H1 (cell line): ENCODE measurements around the gene ASS1. TPM values are rescaled to one million over a fixed set of nuclear protein-coding genes. Genes with fewer than 3 reads are reported as not detected.

Experiments used
- CTCF ChIA-PET: fragments of 300-600 bp; sonication (Branson Sonifier 250); formaldehyde crosslinking; loops from one replicate; lab custom pipeline; 2021; ENCODE audit not compliant: partially characterized antibody; lab: Charles Lee
- POLR2A ChIA-PET: fragments of 300-600 bp; sonication (Branson Sonifier 250); formaldehyde crosslinking; loops from one replicate; lab custom pipeline; 2021; ENCODE audit warnings: inconsistent platforms; ENCODE audit not compliant: partially characterized antibody; lab: Charles Lee
- DNase-seq, 2 experiments: peaks; one replicate each; pipeline versions ENCODE4 v3.0.0 to v3.0.0-alpha.2; 2010 to 2022; ENCODE audit warnings: low spot score in 2 of 2, low read depth in 1 of 2, mixed read lengths in 1 of 2
- FAIRE-seq: peaks from 2 replicates; lab custom pipeline; 2011; peaks lifted over from hg19 to GRCh38; lab: Jason Lieb, UNC
- H2AFZ ChIP-seq: 2 replicates; pipeline ENCODE4 v1.8.1; 2012; ENCODE audit warnings: low read length, inconsistent platforms
- H2AK5ac ChIP-seq: 2 replicates; pipeline ENCODE4 v1.6.1; 2013; ENCODE audit warnings: low read depth, low read length
- H2BK120ac ChIP-seq: replicated peaks from 2 replicates; pipeline ENCODE3; 2013; ENCODE audit warnings: low read depth, low read length, inconsistent platforms
- H2BK12ac ChIP-seq: 2 replicates; pipeline ENCODE4 v1.6.1; 2013; ENCODE audit warnings: low read depth, low read length
- H2BK15ac ChIP-seq: 2 replicates; pipeline ENCODE4 v1.6.1; 2013; ENCODE audit warnings: low read length
- H2BK20ac ChIP-seq: 2 replicates; pipeline ENCODE4 v1.6.1; 2013; ENCODE audit warnings: low read length
- H2BK5ac ChIP-seq: 2 replicates; pipeline ENCODE4 v1.6.1; 2013; ENCODE audit warnings: low read depth, low read length
- H3K14ac ChIP-seq: 2 replicates; pipeline ENCODE4 v1.6.1; 2013; ENCODE audit warnings: inconsistent platforms; ENCODE audit not compliant: insufficient read length
- H3K18ac ChIP-seq: 2 replicates; pipeline ENCODE4 v1.6.1; 2013; ENCODE audit warnings: low read length; ENCODE audit errors: extremely low read depth
- H3K23ac ChIP-seq: 2 replicates; pipeline ENCODE4 v1.6.1; 2013; ENCODE audit warnings: inconsistent platforms; ENCODE audit not compliant: insufficient read length
- H3K23me2 ChIP-seq: 2 replicates; pipeline ENCODE4 v1.6.1; 2013; ENCODE audit warnings: low read depth, low read length
- H3K27ac ChIP-seq: 2 replicates; pipeline ENCODE4 v1.6.1; 2011; ENCODE audit warnings: low read depth, low read length, inconsistent platforms
- H3K27me3 ChIP-seq, 4 experiments: replicated peaks in 1 of 4; 1 replicate in 1 of 4; 2 replicates in 3 of 4; pipeline versions ENCODE4 v1.6.1 to v1.8.1; 2011 to 2013; ENCODE audit warnings: low read length in 3 of 4, mild to moderate bottlenecking in 3 of 4, inconsistent platforms in 2 of 4, mixed read lengths in 2 of 4, moderate library complexity in 1 of 4; ENCODE audit not compliant: control insufficient read depth in 3 of 4, insufficient read depth in 3 of 4; ENCODE audit errors: extremely low read depth in 1 of 4
- H3K36me3 ChIP-seq, 4 experiments: 2 replicates each; pipeline versions ENCODE4 v1.6.1 to v1.8.1; 2011 to 2013; ENCODE audit warnings: mild to moderate bottlenecking in 4 of 4, low read length in 3 of 4, moderate library complexity in 2 of 4, control low read depth in 1 of 4, inconsistent platforms in 1 of 4; ENCODE audit not compliant: insufficient read depth in 4 of 4, control insufficient read depth in 2 of 4
- H3K4ac ChIP-seq: replicated peaks from 2 replicates; pipeline ENCODE3; 2013; ENCODE audit warnings: low read length, low read depth, mixed read lengths, inconsistent platforms; ENCODE audit not compliant: insufficient read length
- H3K4me1 ChIP-seq, 4 experiments: replicated peaks in 1 of 4; 1 replicate in 1 of 4; 2 replicates in 3 of 4; pipeline versions ENCODE4 v1.6.1 to v1.8.1; 2011 to 2013; ENCODE audit warnings: low read length in 3 of 4, inconsistent platforms in 2 of 4, mixed read lengths in 1 of 4; ENCODE audit not compliant: insufficient read depth in 4 of 4, control insufficient read depth in 3 of 4
- H3K4me2 ChIP-seq, 2 experiments: 2 replicates each; pipeline versions ENCODE4 v1.6.1 to v1.8.1; 2011 to 2013; ENCODE audit warnings: low read depth in 2 of 2, low read length in 2 of 2, control low read depth in 1 of 2, inconsistent platforms in 1 of 2, mild to moderate bottlenecking in 1 of 2; ENCODE audit not compliant: insufficient read depth in 1 of 2
- H3K4me3 ChIP-seq, 4 experiments: fragments of 200-600, 300-600 bp in 1 of 4; sonication (generic), shearing (Covaris generic), sonication (Bioruptor Twin) in 1 of 4; 2 replicates each; pipeline versions ENCODE4 v1.5.1 to v1.8.1; 2011 to 2016; ENCODE audit warnings: low read length in 4 of 4, low read depth in 3 of 4, control low read depth in 2 of 4, inconsistent platforms in 2 of 4, mild to moderate bottlenecking in 2 of 4, mixed read lengths in 1 of 4, moderate library complexity in 1 of 4; ENCODE audit not compliant: insufficient read depth in 2 of 4; ENCODE audit errors: extremely low read depth in 1 of 4
- H3K56ac ChIP-seq: replicated peaks from 2 replicates; pipeline ENCODE3; 2013; ENCODE audit warnings: low read depth, mild to moderate bottlenecking, mixed read lengths, low read length, inconsistent platforms; ENCODE audit not compliant: insufficient read length
- H3K79me1 ChIP-seq: 2 replicates; pipeline ENCODE4 v1.6.1; 2013; ENCODE audit warnings: low read depth, low read length, control low read depth
- H3K79me2 ChIP-seq, 2 experiments: 2 replicates each; pipeline versions ENCODE4 v1.6.1 to v1.8.1; 2012 to 2013; ENCODE audit warnings: low read length in 2 of 2, mild to moderate bottlenecking in 2 of 2, inconsistent platforms in 1 of 2; ENCODE audit not compliant: insufficient read depth in 2 of 2, control insufficient read depth in 1 of 2
- H3K9ac ChIP-seq, 4 experiments: replicated peaks in 1 of 4; 1 replicate in 1 of 4; 2 replicates in 3 of 4; pipeline versions ENCODE4 v1.6.1 to v1.8.1; 2011 to 2013; ENCODE audit warnings: low read depth in 3 of 4, low read length in 3 of 4, control low read depth in 2 of 4, mild to moderate bottlenecking in 2 of 4, moderate library complexity in 2 of 4, inconsistent platforms in 1 of 4; ENCODE audit errors: extremely low read depth in 1 of 4
- H3K9me3 ChIP-seq, 2 experiments: 2 replicates each; pipeline versions ENCODE4 v1.6.1 to v1.8.1; 2012 to 2013; ENCODE audit warnings: mild to moderate bottlenecking in 2 of 2, moderate library complexity in 2 of 2, control low read depth in 1 of 2, inconsistent platforms in 1 of 2, low read depth in 1 of 2, low read length in 1 of 2, mixed read lengths in 1 of 2; ENCODE audit not compliant: insufficient read depth in 2 of 2
- H4K20me1 ChIP-seq, 2 experiments: replicated peaks in 1 of 2; 2 replicates each; pipeline versions ENCODE3 to v1.8.1; 2011 to 2013; ENCODE audit warnings: inconsistent platforms in 2 of 2, low read length in 2 of 2, mild to moderate bottlenecking in 1 of 2; ENCODE audit not compliant: insufficient read depth in 2 of 2, control insufficient read depth in 1 of 2
- H4K5ac ChIP-seq: 2 replicates; pipeline ENCODE4 v1.6.1; 2013; ENCODE audit warnings: low read length, low read depth, mixed read lengths, inconsistent platforms; ENCODE audit not compliant: insufficient read length
- H4K8ac ChIP-seq: 2 replicates; pipeline ENCODE4 v1.8.0; 2013; ENCODE audit warnings: mild to moderate bottlenecking, moderate library complexity, low read length, inconsistent platforms; ENCODE audit not compliant: insufficient read depth; ENCODE audit errors: extremely low read depth
- H4K91ac ChIP-seq: replicated peaks from 2 replicates; pipeline ENCODE3; 2013; ENCODE audit warnings: low read length, mixed read lengths, inconsistent platforms; ENCODE audit not compliant: insufficient read length
- SAP30 ChIP-seq: fragments of 300-600 bp; sonication (generic); IDR thresholded peaks from 2 replicates; pipeline ENCODE4 v1.7.1; 2012; ENCODE audit warnings: low read length, moderate library complexity, mild to moderate bottlenecking, inconsistent platforms; ENCODE audit not compliant: insufficient read depth, insufficient replicate concordance
- SP1 ChIP-seq: IDR thresholded peaks from 2 replicates; pipeline ENCODE4 v1.6.1; 2011; ENCODE audit warnings: low read depth, low read length
- TAF7 ChIP-seq: optimal IDR thresholded peaks from 2 replicates; pipeline ENCODE3; 2011; ENCODE audit warnings: low read depth, mild to moderate bottlenecking, inconsistent platforms, low read length, moderate library complexity, borderline replicate concordance
- WGBS, 2 experiments: shearing (Covaris generic) in 1 of 2; methylation state at CpG; one replicate each; pipeline versions ENCODE4 v1.1.6 to v1.1.7; 2013 to 2015; ENCODE audit warnings: low lambda C conversion rate in 2 of 2, mixed read lengths in 2 of 2, inconsistent platforms in 1 of 2, low coverage in 1 of 2, missing lambda C conversion rate in 1 of 2; ENCODE audit not compliant: insufficient replicate concordance in 2 of 2, insufficient coverage in 1 of 2, insufficient read length in 1 of 2; ENCODE audit errors: extremely low coverage in 1 of 2, missing lambda C conversion rate in 1 of 2; 5-methylcytosine and 5-hydroxymethylcytosine counted together
- polyA plus RNA-seq, 7 experiments: library from polyadenylated mRNA; depleted of rRNA in 3 of 7; stranded (reverse) in 5 of 7; unstranded in 2 of 7; fragments of >200 nt in 5 of 7; fragments of 200-250 nt in 2 of 7; gene quantifications; 1 replicate in 5 of 7; 2 replicates in 1 of 7; 4 replicates in 1 of 7; pipeline versions ENCODE4 v1.2.1 to v1.2.3, GENCODE V29; 2011 to 2013; ENCODE audit warnings: missing spikeins in 2 of 7, mixed read lengths in 2 of 7
- total RNA-seq: library from RNA; stranded (reverse); fragmentation: NEBNext Ultra II Directional; extraction: Animal tissue kit (Norgen Biotek cat#: 25700); gene quantifications from 2 replicates; pipeline ENCODE4 v1.2.1, GENCODE V29; 2021

ASS1 gene
- total and polyA plus RNA-seq, 2 of the 8 experiments (the other 6 are each of a cell fraction or from before 2014, with no cell fraction given) = 108 to 296 TPM

DNA sequence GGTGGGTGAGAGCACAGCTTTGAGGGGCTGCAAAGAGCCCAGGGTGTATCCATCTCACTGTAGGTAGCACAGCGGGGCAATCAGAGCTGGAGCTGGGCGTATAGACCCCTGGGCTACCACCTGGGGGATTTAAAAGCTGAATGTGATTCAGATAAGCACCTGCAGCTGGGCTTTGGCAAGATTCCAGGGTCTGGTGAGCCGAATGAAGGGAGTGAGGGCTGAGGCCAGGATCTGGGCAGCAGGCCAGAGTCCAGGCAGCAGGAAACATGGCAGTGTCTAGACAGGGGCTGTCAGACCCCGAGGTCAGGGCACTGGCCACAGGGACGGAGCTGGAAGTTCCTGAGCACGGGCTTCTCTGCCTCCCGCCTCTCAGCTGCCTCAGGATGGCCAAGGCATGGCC lies 8.7 kb downstream of the ASS1 start:
- H2BK15ac ChIP-seq = no peak overlapping the region
- H3K18ac ChIP-seq = no peak overlapping the region
- no peak overlapping the region for H2AK5ac ChIP-seq
- H2BK20ac ChIP-seq = no peak overlapping the region
- no peak overlapping the region for H3K27ac ChIP-seq
- no peaks in the 10 kb centered on the region for H3K27me3 ChIP-seq
- H2BK5ac ChIP-seq = no peak overlapping the region
- peaks cover 0 to 21% (median 14%) of the 10 kb centered on the region in 4 experiments; a peak in 5 of 7 replicates for H3K4me1 ChIP-seq
- no peak for DNase-seq
- CTCF ChIA-PET = interaction anchor here (0.6 to 1.7 kb wide), 9 partner anchors 12 to 248 kb away, joined by 3 to 6 read pairs (median 3); no protein-coding TSS in a partner anchor
- H3K4me3 ChIP-seq = no peak overlapping the region
- peaks cover 8% of the 10 kb centered on the region; the same call in 1 of the 2 replicates for H3K23me2 ChIP-seq
- H4K20me1 ChIP-seq = peaks cover 2 to 26% of the 10 kb centered on the region in 2 experiments
- no peak overlapping the region for H2BK120ac ChIP-seq
- no peak overlapping the region for H3K14ac ChIP-seq
- H4K91ac ChIP-seq = no peak overlapping the region
- H4K5ac ChIP-seq = no peak overlapping the region
- H3K56ac ChIP-seq = no peak overlapping the region
- H2BK12ac ChIP-seq = no peak overlapping the region
- H3K9me3 ChIP-seq = no peaks in the 10 kb centered on the region
- no peak overlapping the region for H4K8ac ChIP-seq
- H2AFZ ChIP-seq = no peak overlapping the region
- H3K9ac ChIP-seq = no peak overlapping the region
- no peak overlapping the region for H3K23ac ChIP-seq
- H3K4ac ChIP-seq = no peak overlapping the region
- no peak for FAIRE-seq
- peaks cover 0 to 18% of the 10 kb centered on the region in 2 experiments; a peak in 1 of 4 replicates for H3K79me2 ChIP-seq
- peaks cover 2% of the 10 kb centered on the region for H3K79me1 ChIP-seq
- 92% methylated on average over 7 of the region's 7 CpGs; no CpG with 5 or more reads in 1 of the 2 experiments for WGBS, 2 experiments
- H3K36me3 ChIP-seq = peaks cover 0 to 9% (median 0%) of the 10 kb centered on the region in 4 experiments; a peak in 5 of 8 replicates
- POLR2A ChIA-PET = interaction anchor here (1.1 to 1.6 kb wide), 3 partner anchors 10 to 14 kb away, joined by 3 to 7 read pairs (median 5); no protein-coding TSS in a partner anchor
- H3K4me2 ChIP-seq = no peak overlapping the region
- TF ChIP-seq SAP30 (no peak), SP1 (no peak), TAF7 (no peak)
